BLaER1 (cell line): ENCODE results near the gene IRS1.
"Not testable (repeated sequence)": the region's sequence is repeated elsewhere in the genome, so short reads cannot be mapped to it uniquely, and the experiment has no call there.

ENCODE experiments used
- H3K27ac ChIP-seq: shearing (Covaris generic); formaldehyde crosslinking; 2 replicates; pipeline ENCODE4 v1.8.1; 2022
- H3K27me3 ChIP-seq: shearing (Covaris generic); formaldehyde crosslinking; 2 replicates; pipeline ENCODE4 v1.8.1; 2022
- H3K36me3 ChIP-seq: shearing (Covaris generic); formaldehyde crosslinking; 2 replicates; pipeline ENCODE4 v1.8.1; 2022
- H3K4me1 ChIP-seq: shearing (Covaris generic); formaldehyde crosslinking; 2 replicates; pipeline ENCODE4 v1.8.1; 2022
- H3K4me2 ChIP-seq: shearing (Covaris generic); formaldehyde crosslinking; 2 replicates; pipeline ENCODE4 v1.8.1; 2022
- H3K4me3 ChIP-seq: shearing (Covaris generic); formaldehyde crosslinking; 2 replicates; pipeline ENCODE4 v1.8.1; 2022
- H3K9ac ChIP-seq: shearing (Covaris generic); formaldehyde crosslinking; 2 replicates; pipeline ENCODE4 v1.8.1; 2022
- H3K9me3 ChIP-seq: shearing (Covaris generic); formaldehyde crosslinking; 2 replicates; pipeline ENCODE4 v1.8.1; 2022
- H4K20me1 ChIP-seq: shearing (Covaris generic); formaldehyde crosslinking; 2 replicates; pipeline ENCODE4 v1.8.1; 2022
- Cebpa-rat ChIP-seq: shearing (Covaris generic); IDR thresholded peaks from 2 replicates; pipeline ENCODE4 v1.8.1; 2022

Gene IRS1, protein sequence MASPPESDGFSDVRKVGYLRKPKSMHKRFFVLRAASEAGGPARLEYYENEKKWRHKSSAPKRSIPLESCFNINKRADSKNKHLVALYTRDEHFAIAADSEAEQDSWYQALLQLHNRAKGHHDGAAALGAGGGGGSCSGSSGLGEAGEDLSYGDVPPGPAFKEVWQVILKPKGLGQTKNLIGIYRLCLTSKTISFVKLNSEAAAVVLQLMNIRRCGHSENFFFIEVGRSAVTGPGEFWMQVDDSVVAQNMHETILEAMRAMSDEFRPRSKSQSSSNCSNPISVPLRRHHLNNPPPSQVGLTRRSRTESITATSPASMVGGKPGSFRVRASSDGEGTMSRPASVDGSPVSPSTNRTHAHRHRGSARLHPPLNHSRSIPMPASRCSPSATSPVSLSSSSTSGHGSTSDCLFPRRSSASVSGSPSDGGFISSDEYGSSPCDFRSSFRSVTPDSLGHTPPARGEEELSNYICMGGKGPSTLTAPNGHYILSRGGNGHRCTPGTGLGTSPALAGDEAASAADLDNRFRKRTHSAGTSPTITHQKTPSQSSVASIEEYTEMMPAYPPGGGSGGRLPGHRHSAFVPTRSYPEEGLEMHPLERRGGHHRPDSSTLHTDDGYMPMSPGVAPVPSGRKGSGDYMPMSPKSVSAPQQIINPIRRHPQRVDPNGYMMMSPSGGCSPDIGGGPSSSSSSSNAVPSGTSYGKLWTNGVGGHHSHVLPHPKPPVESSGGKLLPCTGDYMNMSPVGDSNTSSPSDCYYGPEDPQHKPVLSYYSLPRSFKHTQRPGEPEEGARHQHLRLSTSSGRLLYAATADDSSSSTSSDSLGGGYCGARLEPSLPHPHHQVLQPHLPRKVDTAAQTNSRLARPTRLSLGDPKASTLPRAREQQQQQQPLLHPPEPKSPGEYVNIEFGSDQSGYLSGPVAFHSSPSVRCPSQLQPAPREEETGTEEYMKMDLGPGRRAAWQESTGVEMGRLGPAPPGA (N-terminal part only)

DNA sequence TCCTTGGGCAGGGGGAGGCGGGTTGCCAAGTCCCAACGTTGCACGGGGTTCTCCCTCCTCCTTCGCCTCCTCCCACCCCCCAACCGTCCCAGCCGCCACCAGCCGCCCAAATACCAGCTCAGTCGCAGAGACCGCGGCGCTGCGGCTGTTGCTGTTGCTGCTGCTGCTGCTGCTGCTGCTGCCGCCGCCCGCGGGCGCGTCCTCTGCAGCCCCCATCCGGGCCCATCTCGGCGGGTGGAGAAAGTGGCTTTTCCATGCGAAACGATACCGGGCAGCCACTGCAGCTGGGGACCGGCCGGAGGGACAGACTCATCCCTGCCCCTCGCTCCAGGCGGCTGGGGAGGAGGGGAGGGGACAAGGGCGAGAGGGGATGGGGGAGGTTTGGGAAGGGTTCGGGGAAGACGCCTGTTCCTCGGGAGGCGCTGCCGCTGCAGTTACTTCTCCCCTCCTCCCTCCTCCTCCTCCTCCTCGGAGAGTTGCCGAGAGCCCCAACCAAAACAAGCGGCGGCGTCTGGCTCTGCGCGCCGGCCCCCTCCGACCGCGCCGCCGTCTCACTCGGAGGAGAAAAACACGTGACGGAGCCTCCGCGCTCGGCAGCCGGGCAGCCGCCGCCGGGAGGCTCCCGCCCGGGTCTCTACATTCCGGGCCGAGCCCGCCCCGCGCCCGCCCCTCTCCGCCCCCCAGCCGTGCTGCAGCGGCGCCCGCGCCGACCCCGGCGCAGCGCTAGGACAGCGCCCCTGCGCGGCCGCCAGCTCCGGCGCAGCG lies at the start of gene IRS1:
Gene IRS1 (minus strand): TSS at position 610 of the 765 bp plus-strand sequence. CDS start 1,082 bp downstream, outside the sequence.
- Histone ChIP-seq H3K4me1 (peaks cover 59% of the 10 kb centered on the region), H3K27me3 (no peaks in the 10 kb centered on the region)

DNA sequence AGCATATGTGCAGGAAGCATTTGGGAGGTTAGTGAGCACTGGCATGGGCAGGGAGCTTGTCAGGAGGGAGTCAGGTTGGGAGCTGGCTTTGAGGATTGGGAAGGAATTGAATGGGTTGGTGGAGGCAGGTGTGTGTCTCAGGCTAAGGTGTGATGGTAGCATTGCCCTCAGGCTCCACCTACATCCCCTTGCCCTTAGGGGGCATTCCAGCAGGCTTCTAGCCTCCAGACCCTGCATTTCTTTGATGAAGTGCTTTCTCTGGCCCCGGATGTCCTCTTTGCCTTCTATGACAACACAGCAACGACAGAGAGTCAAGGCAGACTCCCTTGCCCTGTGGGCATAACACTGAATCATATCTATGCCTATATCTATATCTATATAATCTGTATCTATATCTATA lies 49.7 kb upstream of the IRS1 start:
- H3K4me2 ChIP-seq: no peak overlapping the region
- no peak overlapping the region for H3K4me3 ChIP-seq
- no peak for TF ChIP-seq Cebpa-rat

More for the DNA sequence above, at the start of gene IRS1:
- no peaks in the 10 kb centered on the region for H3K9me3 ChIP-seq
- peak within 1 kb of the TSS; percentile 85 for H3K9ac ChIP-seq
- peak within 1 kb of the TSS; percentile 83 for H3K27ac ChIP-seq
- H4K20me1 ChIP-seq: peaks cover 30% of the 10 kb centered on the region
- no peak for TF ChIP-seq Cebpa-rat
- H3K36me3 ChIP-seq: peaks cover 18% of the 10 kb centered on the region; the same call in 1 of the 2 replicates
- peak within 1 kb of the TSS; percentile 94 for H3K4me2 ChIP-seq
- peak within 1 kb of the TSS; percentile 88 for H3K4me3 ChIP-seq

GRCh38 chr2:226847511-226847910 lies 47.9 kb upstream of the IRS1 start:
- Histone ChIP-seq H3K27me3 (no peaks in the 10 kb centered on the region), H3K4me3 (no peak overlapping the region), H4K20me1 (no peaks in the 10 kb centered on the region), H3K4me2 (no peak overlapping the region), H3K36me3 (peaks cover 3% of the 10 kb centered on the region; the same call in 1 of the 2 replicates), H3K9me3 (peaks cover 4% of the 10 kb centered on the region), H3K27ac (no peak overlapping the region), H3K9ac (no peak overlapping the region), H3K4me1 (no peaks in the 10 kb centered on the region)
- TF ChIP-seq Cebpa-rat: no peak

More for the DNA sequence above, 49.7 kb upstream of the IRS1 start:
- H3K9ac ChIP-seq: no peak overlapping the region
- peaks cover under 1% of the 10 kb centered on the region; the same call in 1 of the 2 replicates for H3K36me3 ChIP-seq
- no peaks in the 10 kb centered on the region for H4K20me1 ChIP-seq
- H3K4me1 ChIP-seq: no peaks in the 10 kb centered on the region
- no peaks in the 10 kb centered on the region for H3K9me3 ChIP-seq
- H3K27me3 ChIP-seq: no peaks in the 10 kb centered on the region
- no peak overlapping the region for H3K27ac ChIP-seq

GRCh38 chr2:226847090-226847489 lies 47.5 kb upstream of the IRS1 start:
- no peaks in the 10 kb centered on the region for H3K27me3 ChIP-seq
- TF ChIP-seq Cebpa-rat: no peak
- H3K4me2 ChIP-seq: no peak overlapping the region
- H3K36me3 ChIP-seq: peaks cover 3% of the 10 kb centered on the region
- H3K9me3 ChIP-seq: peaks cover 8% of the 10 kb centered on the region
- H3K27ac ChIP-seq: no peak overlapping the region
- no peaks in the 10 kb centered on the region for H4K20me1 ChIP-seq
- H3K9ac ChIP-seq: no peak overlapping the region
- no peak overlapping the region for H3K4me3 ChIP-seq
- no peaks in the 10 kb centered on the region for H3K4me1 ChIP-seq

DNA sequence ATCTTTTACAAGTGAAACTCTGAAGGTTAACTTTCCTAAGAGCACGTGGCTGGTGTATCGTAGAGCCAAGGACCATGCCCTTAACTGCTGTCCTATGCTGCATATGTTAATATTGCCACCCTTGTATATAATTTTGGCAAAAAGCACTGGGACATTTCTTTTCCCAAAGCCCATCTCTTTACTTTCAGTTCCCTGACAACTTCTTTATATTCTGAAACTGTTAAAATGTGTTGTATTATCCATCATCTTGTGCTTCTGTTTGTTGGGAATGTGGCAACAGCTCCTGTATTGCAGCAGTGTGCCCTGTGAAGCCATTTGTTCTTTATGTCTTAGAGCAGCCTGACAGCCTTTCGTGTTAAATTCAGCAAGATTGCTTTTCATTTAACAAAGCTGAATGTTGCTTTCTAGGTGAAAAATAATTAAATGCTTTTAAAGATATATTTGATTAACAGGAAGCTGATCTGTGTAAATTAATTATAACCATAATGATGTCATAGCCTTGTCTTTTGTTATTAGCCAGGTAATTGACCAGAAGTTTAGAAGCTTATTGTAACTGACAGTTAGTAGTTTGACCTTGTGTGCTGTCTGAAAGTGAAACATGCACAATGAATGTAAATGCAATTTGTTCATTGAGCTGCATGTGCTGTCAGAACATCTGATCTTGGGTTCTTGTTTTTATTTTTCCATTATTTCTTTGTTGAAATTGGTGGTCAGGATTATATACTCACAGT lies 45.9 kb upstream of the IRS1 start:
- Histone ChIP-seq H3K9me3 (peaks cover 18% of the 10 kb centered on the region), H3K36me3 (peaks cover 13% of the 10 kb centered on the region), H3K9ac (no peak overlapping the region), H3K4me3 (no peak overlapping the region), H3K27ac (no peak overlapping the region), H4K20me1 (no peaks in the 10 kb centered on the region), H3K4me1 (no peaks in the 10 kb centered on the region), H3K27me3 (no peaks in the 10 kb centered on the region), H3K4me2 (no peak overlapping the region)
- no peak for TF ChIP-seq Cebpa-rat

- not testable (repeated sequence) for H3K4me2 ChIP-seq, H3K4me3 ChIP-seq, H4K20me1 ChIP-seq, H3K9ac ChIP-seq, H3K27ac ChIP-seq, H3K4me1 ChIP-seq, H3K27me3 ChIP-seq
- H3K9me3 ChIP-seq: peaks cover 18% of the 10 kb centered on the region
- H3K36me3 ChIP-seq: peaks cover 17% of the 10 kb centered on the region
Observed at GRCh38 chr2:226843001-226843400, 43.4 kb upstream of the IRS1 start.

GRCh38 chr2:226839951-226840350 lies 40.3 kb upstream of the IRS1 start:
- Histone ChIP-seq H3K27me3 (no peaks in the 10 kb centered on the region), H3K4me3 (no peak overlapping the region), H3K4me2 (no peak overlapping the region), H3K9ac (no peak overlapping the region), H3K4me1 (peaks cover 26% of the 10 kb centered on the region), H3K27ac (no peak overlapping the region), H3K9me3 (peaks cover 18% of the 10 kb centered on the region), H3K36me3 (peaks cover 17% of the 10 kb centered on the region), H4K20me1 (no peaks in the 10 kb centered on the region)
- TF ChIP-seq Cebpa-rat: no peak

- H3K4me1 ChIP-seq: peaks cover 32% of the 10 kb centered on the region
Observed at GRCh38 chr2:226839161-226839560, 39.5 kb upstream of the IRS1 start.

GRCh38 chr2:226838722-226839121 lies 39.1 kb upstream of the IRS1 start:
- Histone ChIP-seq H3K4me2 (no peak overlapping the region), H3K9me3 (peaks cover 18% of the 10 kb centered on the region), H3K4me1 (peaks cover 32% of the 10 kb centered on the region)

More at GRCh38 chr2:226839161-226839560, 39.5 kb upstream of the IRS1 start:
- no peak for TF ChIP-seq Cebpa-rat
- Histone ChIP-seq H3K27ac (no peak overlapping the region), H3K36me3 (peaks cover 15% of the 10 kb centered on the region), H3K27me3 (no peaks in the 10 kb centered on the region), H3K9ac (no peak overlapping the region), H3K4me3 (no peak overlapping the region), H3K9me3 (peaks cover 18% of the 10 kb centered on the region), H3K4me2 (no peak overlapping the region), H4K20me1 (no peaks in the 10 kb centered on the region)

More at GRCh38 chr2:226838722-226839121, 39.1 kb upstream of the IRS1 start:
- H3K27ac ChIP-seq: no peak overlapping the region
- no peak overlapping the region for H3K9ac ChIP-seq
- no peaks in the 10 kb centered on the region for H4K20me1 ChIP-seq
- no peak overlapping the region for H3K4me3 ChIP-seq
- no peaks in the 10 kb centered on the region for H3K27me3 ChIP-seq
- H3K36me3 ChIP-seq: peaks cover 14% of the 10 kb centered on the region
- no peak for TF ChIP-seq Cebpa-rat
